Mammary epithelial cell (primary cell): ENCODE measurements around the gene TIMM23B.
"Not testable (repeated sequence)": the region's sequence is repeated elsewhere in the genome, so short reads cannot be mapped to it uniquely, and the experiment has no call there.

Experiments used
- EZH2 ChIP-seq: IDR thresholded peaks from 2 replicates; pipeline ENCODE4 v1.6.1; 2012; ENCODE audit warnings: low read length, inconsistent platforms, borderline replicate concordance
- TF ChIP-seq, protein P1 (sequence below), 2 donors: IDR thresholded peaks in 1 of 2; conservative IDR thresholded peaks in 1 of 2; 2 replicates each; pipeline ENCODE4 v1.5.1; 2011 to 2012; ENCODE audit warnings: inconsistent platforms in 2 of 2, low read length in 2 of 2, mild to moderate bottlenecking in 2 of 2, control low read depth in 1 of 2, low read depth in 1 of 2; ENCODE audit not compliant: insufficient read depth in 1 of 2; ENCODE audit errors: extremely low read depth in 1 of 2

DNA sequence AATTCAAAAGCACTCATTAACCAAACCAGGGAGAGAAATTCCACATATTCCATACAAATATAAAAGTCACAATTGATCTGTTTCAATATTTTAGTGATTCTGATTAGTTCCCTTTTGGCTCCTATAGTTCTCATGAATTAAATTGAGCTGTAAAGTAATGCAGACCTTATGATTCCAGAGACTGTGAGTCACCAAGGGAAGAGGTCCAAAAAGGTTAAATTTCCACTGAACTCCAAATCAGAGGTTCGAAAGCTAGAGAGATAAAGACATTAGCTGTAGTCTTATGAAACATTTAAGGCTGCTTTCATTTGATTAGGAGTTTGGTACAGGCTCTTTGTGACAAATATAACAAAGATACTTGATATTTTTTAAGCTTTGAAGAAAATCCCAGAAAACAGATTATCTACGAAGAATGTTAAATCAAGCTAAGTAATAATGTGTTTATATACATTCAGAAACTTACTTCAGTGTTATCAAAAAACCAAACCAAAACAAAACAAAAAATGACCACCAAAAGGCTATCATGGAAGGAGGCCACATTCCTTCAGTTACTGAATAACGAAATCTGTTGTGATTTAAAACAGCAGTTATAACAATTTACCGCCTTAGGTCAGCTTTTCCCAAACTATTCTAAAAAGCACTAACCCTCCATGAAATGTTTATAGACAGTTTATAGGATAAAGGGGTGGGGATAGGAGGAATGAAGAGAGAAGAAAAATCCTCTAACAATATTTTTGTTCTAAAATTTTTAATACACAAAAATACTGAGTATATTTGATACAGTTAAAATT is 33.4 kb upstream of the TIMM23B start:
- TF ChIP-seq EZH2, result not testable (repeated sequence)
- TF ChIP-seq, protein P1, sequence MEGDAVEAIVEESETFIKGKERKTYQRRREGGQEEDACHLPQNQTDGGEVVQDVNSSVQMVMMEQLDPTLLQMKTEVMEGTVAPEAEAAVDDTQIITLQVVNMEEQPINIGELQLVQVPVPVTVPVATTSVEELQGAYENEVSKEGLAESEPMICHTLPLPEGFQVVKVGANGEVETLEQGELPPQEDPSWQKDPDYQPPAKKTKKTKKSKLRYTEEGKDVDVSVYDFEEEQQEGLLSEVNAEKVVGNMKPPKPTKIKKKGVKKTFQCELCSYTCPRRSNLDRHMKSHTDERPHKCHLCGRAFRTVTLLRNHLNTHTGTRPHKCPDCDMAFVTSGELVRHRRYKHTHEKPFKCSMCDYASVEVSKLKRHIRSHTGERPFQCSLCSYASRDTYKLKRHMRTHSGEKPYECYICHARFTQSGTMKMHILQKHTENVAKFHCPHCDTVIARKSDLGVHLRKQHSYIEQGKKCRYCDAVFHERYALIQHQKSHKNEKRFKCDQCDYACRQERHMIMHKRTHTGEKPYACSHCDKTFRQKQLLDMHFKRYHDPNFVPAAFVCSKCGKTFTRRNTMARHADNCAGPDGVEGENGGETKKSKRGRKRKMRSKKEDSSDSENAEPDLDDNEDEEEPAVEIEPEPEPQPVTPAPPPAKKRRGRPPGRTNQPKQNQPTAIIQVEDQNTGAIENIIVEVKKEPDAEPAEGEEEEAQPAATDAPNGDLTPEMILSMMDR (conservative IDR thresholded peaks at IDR 0.05 in 1 of 2, IDR thresholded peaks at IDR 0.05 in 1 of 2; ENCODE audit: extremely low read depth in 1 of 2, insufficient read depth in 1 of 2, low read depth in 1 of 2, low read length in 2 of 2), result not testable (repeated sequence)
